HG02678 (cell line): Measurements from ENCODE around the gene PCLO.
A peak's percentile ranks its signal among the peaks of the same experiment; 100 is the strongest.

Experiments used
- ATAC-seq: cut with Tn5 transposase; IDR thresholded peaks from one replicate; pipeline ENCODE4 v1.9.1; 2021; ENCODE audit warnings: mild to moderate bottlenecking, moderate library complexity; ENCODE audit not compliant: unreplicated experiment

PCLO gene

GRCh38 chr7:83162402-83163256, at the start of gene PCLO:
Gene PCLO (minus strand): TSS chr7:83162884. CDS start chr7:83162592, 292 bp downstream.
- peak; percentile 84 for ATAC-seq

GRCh38 chr7:83211685-83212084, 49.0 kb upstream of the PCLO start:
- no peak for ATAC-seq

GRCh38 chr7:83210479-83210878, 47.8 kb upstream of the PCLO start:
- ATAC-seq: no peak

- no peak for ATAC-seq
Observed at GRCh38 chr7:83204715-83205114, 42.0 kb upstream of the PCLO start.

- no peak for ATAC-seq
Observed at GRCh38 chr7:83201355-83201754, 38.7 kb upstream of the PCLO start.

- ATAC-seq: no peak
Observed at GRCh38 chr7:83190659-83191389, 28.1 kb upstream of the PCLO start.

GRCh38 chr7:83178796-83179195, 16.1 kb upstream of the PCLO start:
- no peak for ATAC-seq

- no peak for ATAC-seq
Observed at GRCh38 chr7:83178066-83178465, 15.4 kb upstream of the PCLO start.

- no peak for ATAC-seq
Observed at GRCh38 chr7:83173664-83174063, 11.0 kb upstream of the PCLO start.

- ATAC-seq: no peak
Observed at GRCh38 chr7:83166781-83167180, 4.1 kb upstream of the PCLO start.

GRCh38 chr7:83161899-83162401, 734 bp downstream of the PCLO start:
- ATAC-seq: peak; percentile 25

- no peak for ATAC-seq
Observed at GRCh38 chr7:83161186-83161585, 1.5 kb downstream of the PCLO start.

GRCh38 chr7:83159731-83160130, 3.0 kb downstream of the PCLO start:
- no peak for ATAC-seq

GRCh38 chr7:83156006-83156405, 6.7 kb downstream of the PCLO start:
- ATAC-seq: no peak

GRCh38 chr7:83155407-83155806, 7.3 kb downstream of the PCLO start:
- no peak for ATAC-seq

- no peak for ATAC-seq
Observed at GRCh38 chr7:83153419-83153818, 9.3 kb downstream of the PCLO start.

- no peak for ATAC-seq
Observed at GRCh38 chr7:83150310-83150709, 12.4 kb downstream of the PCLO start.

GRCh38 chr7:83149466-83149865, 13.2 kb downstream of the PCLO start:
- no peak for ATAC-seq

- no peak for ATAC-seq
Observed at GRCh38 chr7:83148776-83149175, 13.9 kb downstream of the PCLO start.

- no peak for ATAC-seq
Observed at GRCh38 chr7:83143107-83143506, 19.6 kb downstream of the PCLO start.

GRCh38 chr7:83142365-83142764, 20.3 kb downstream of the PCLO start:
- no peak for ATAC-seq

- ATAC-seq: no peak
Observed at GRCh38 chr7:83141927-83142326, 20.8 kb downstream of the PCLO start.
